COLO668 (cell line): ENCODE results near the gene ILKAP.
A peak's percentile ranks its signal among the peaks of the same experiment; 100 is the strongest.
"Not testable (repeated sequence)": the region's sequence is repeated elsewhere in the genome, so short reads cannot be mapped to it uniquely, and the experiment has no call there.

ENCODE experiments used
- DNase-seq: peaks from one replicate; lab custom pipeline; 2025; ENCODE audit not compliant: unreplicated experiment; lab: John Stamatoyannopoulos, UW

The ILKAP gene

DNA sequence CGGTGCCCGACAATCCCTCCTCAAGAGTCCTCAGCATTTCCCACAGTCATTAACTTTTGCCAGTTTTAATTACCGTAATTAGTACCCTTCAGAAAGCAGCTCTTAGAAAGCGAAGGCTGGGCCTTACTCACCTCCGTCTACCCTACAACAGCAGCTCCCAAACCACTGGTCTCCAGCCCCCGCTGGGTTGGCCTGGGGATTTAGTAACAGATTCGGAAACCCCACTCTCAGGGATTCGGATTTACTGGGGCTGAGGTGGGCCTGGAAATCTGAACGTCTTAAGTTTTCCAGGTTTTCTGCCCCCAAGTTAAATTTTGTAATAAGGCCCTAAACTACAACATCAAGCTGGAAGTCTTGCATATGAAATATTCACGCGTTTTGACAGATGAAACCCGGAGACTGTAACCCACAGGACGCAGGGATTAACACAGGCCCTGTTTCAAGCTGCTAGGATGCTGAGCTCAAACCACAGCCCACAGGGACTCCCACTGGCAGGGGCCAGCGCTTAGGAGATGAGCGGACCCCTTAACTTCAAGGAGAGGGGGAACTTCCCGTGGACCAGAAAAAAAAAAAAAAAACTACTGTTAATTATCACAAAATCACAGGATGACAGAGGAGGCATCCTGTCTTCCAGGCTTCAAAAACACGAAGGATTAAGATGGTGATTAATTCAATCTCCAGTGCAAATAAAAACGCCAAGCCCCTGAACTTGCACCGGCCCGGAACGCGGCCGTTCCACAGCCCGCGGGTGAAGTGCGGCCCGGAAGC is 985 bp downstream of the ILKAP start:
- peak; percentile 13 for DNase-seq

DNA sequence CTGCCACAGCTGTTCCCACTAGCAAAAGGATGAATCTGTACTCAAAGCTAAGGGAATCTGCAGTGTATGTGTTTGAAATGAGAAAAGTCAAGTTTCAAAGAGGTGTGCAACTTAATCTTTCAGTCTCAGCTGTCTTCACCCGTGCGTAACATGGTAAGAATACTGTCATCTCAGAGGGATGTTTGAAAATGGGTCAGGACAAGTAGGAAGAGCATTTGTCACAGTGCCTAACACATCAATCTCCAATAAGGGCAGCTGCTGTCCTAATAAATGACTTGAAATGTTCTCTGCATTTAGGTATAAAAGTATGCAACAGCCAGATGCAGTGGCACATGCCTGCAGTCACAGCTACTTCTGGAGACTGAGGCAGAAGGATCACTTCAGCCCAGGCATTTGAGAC is 13.1 kb downstream of the ILKAP start:
- DNase-seq = no peak

DNA sequence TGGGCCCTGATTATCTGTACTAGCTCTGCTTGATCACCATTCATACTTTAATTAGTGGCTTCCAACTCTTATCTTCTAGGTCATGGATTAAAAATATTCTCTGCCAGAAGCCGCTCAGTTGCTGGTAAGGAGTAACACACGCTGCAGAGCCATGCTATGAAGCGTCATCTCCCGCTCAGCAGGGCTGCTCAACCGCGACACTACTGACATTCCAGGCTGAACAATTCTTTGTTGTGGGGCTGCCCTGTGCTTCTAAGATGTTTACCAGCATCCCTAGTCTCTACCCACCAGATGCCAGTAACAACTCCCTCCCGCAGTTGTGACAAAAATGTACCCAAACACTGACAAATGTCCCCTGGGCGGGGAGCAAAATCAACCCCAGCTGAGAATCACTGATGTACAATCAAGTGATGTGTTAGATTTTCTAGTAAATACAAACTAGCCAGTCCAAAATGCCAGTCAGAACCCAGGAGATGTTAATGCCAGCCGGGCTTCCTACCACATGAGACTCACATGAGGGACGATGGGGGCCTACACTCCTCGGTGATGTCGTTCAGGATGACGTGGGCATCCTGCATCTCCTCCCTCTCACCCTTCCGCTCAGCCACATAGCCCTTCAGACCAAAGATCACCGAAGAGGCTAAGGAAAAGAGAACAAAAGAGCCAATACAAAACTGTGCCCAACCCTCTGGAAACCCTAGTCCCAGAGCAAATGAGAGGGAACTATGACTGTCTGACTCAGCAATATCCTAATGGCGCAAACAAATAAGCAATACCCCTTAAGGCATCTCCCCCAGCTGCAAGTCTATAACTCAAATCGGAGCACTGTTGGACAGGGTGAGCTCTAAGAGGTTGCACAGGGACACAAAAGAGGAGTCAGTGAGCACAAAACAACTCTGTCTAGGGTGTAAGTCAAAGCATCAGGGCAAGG is 15.6 kb downstream of the ILKAP start:
- DNase-seq = no peak

DNA sequence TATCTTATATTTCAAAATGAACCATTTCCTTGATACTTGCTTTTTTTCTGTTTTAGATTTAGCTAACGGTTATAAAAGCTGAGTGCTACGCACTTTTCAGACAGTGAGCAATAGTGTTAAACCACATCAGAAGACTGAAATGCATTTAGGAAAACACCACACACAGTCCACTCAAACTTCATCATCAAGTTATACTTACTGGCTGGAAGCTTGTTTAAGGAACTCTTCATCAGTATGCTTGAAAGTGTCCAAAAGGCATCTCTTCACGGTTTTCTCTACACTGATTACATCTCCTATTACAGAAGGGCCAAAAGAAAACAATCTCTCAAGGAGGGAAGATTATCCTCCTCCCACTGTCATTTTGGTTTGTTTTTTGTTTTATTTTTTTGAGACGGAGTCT is 19.7 kb downstream of the ILKAP start:
- no peak for DNase-seq

DNA sequence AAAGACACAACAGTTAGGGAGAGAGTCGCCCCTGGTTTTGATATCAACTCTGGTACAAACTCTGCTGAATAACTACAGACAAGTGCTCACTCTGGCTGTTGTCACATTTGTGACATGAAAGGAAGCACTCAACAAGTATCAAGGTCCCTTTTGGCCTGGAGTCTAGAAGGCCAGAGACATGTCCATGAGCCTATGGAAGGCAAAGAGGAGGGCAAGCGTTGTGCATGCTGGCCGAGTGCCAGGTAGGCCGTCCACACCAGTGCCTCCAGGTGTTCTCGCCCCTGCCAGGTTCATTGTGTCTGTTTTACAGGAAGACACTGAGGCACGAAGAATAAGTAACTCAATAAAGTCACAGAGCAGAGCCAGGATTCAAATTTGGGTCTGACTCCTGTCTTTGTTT is 21.1 kb downstream of the ILKAP start:
- peak; percentile 38 for DNase-seq

DNA sequence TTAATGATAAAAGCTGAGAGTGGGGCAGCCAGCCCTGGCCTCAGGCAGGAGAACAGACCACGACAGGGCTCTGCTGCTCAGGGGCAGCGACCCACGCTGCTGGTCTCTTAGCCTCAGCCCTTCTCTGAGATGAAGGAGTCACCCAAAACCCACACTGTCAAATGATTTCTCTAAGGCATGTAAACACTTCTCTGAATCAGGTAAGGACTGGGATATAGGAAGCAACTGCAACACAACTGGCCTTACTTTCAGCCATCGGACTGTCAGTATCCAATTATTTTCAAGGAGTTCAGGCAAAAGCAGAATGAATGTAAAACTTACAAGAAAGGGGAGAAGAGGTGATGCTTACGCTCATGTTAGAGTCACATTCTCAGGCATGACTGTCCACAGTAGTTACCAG is 22.9 kb downstream of the ILKAP start:
- DNase-seq = no peak

DNA sequence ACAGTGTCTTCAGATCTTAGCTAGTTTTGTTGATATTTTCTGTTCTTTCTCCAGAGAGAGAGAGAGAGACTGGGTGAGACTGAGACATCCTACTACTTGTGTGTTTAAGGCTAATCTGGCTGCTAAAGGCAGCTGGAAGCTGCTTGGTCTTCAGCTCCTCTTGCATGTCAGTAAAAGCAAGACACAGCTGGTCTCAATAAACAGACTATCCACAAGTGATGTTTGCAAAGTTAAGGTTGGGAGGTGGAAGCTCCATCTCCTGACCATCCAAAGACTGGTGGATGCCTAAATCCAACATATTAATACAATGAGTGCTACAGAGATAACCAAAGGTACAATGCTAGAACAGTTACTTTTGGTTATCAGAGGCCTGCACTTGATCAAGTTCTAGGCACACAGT is 26.9 kb downstream of the ILKAP start:
- DNase-seq = no peak

DNA sequence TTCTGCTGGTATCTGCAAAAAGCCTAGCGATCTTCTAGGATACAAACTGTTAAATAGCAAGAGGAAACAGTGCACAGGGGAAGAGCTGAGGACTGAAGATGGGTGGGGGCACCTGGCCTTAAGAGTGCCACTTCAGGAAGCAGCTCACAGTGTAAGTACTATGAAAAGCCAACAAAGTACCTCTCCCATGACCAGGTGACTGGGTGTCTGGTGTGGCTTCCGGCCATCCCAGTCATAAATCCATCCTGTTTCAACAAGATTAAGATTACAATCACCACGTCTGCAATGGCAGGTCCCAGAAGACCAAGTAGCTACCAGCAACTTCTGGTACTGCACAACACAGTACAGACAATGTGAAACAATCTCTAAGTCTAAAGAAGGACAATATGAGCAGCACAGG is 28.8 kb downstream of the ILKAP start:
- DNase-seq = peak; percentile 31

DNA sequence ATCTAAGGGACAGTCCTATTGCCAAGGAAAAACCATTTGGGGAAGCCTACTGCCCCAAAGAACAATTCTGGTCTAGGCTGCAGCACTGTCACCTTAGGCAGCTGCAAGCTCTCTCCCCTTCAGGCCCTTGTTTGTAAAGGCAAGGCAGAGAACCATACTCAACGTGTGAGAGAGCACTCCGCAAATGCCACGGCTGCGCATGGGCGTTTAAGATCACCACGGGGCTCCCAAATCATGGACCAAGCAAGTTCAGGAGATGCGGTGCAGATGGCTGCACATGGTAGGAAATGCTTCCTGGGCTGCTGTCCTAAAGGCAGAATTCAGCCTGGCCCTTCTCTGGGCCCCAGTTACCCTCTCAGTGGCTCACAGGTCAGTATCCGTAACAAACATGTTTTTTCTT is 29.2 kb downstream of the ILKAP start:
- no peak for DNase-seq

DNA sequence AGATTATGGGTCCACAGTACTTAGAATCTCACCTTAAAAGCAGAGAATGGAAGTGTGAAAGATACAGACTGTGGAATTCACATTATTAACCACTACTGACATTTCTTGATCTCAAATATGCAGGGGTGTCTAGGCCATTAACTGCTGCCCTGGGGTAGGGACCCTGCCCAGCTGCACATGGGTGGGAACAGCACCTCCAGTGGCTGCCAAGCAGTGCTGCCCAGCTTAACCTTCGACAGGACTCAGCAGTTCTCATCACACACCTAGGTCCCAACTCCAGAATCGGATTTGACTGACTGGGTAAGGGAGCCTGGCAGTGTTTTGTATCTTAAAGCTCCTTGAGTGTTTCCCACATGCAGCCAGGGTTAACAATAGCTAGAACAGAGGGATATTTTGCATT is 29.8 kb downstream of the ILKAP start:
- no peak for DNase-seq

DNA sequence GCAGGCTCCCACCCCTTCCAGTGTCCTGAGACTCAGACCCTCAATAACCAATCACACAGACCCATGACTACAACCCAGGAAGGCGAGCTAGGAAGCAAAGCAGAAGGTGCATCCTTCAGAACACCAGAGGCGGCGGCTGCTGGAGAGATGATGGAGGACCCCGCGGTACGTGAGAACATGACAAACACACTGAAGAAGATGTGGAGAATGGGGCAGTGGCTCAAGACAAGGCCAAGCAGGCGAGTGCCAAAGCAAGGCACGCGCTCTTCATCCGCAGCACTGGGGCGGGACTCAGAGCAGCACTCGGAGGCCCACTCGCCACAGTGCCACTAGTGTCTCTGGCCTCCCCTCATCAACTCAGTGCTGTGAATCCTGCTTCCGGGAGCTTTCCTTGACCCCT is 31.1 kb downstream of the ILKAP start:
- no peak for DNase-seq

DNA sequence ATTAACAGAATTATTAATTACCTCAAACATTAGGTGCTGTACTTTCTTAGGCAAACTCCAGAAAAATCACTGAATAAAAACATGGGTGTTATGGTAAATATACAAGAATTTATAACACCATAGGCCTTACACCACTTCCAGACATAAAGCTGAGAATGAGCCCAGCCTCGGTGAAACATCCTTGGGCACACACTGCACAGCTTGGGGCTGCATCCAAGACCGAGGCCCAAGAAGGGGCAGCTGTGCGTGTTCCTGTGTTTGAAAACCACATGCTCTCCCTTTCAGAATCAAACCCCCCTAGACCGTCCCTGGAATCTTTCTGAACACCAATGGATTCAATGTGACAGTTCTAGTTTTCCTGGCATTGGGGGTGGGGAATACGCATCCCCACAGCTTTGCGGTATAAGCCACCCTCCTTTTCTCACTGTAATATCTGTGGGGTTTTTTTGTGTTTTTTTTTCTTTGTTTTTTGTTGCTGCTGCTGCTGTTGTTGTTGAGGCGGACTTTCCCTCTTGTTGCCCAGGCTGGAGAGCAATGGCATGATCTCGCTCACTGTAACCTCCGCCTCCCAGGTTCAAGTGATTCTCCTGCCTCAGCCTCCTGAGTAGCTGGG is 31.8 kb downstream of the ILKAP start:
- DNase-seq = no peak

DNA sequence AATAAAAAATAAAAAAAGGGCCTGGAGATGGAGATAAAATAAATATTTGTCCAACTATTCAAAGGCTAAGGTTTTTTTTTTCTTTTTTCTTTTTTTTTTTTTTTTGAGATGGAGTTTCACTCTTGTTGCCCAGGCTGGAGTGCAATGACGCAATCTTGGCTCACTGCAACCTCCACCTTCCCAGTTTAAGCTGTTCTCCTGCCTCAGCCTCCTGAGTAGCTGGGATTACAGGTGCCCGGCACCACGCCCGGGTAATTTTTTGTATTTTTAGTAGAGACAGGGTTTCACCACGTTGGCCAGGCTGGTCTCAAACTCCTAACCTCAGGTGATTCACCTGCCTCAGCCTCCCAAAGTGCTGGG is 32.4 kb downstream of the ILKAP start:
- not testable (repeated sequence) for DNase-seq

DNA sequence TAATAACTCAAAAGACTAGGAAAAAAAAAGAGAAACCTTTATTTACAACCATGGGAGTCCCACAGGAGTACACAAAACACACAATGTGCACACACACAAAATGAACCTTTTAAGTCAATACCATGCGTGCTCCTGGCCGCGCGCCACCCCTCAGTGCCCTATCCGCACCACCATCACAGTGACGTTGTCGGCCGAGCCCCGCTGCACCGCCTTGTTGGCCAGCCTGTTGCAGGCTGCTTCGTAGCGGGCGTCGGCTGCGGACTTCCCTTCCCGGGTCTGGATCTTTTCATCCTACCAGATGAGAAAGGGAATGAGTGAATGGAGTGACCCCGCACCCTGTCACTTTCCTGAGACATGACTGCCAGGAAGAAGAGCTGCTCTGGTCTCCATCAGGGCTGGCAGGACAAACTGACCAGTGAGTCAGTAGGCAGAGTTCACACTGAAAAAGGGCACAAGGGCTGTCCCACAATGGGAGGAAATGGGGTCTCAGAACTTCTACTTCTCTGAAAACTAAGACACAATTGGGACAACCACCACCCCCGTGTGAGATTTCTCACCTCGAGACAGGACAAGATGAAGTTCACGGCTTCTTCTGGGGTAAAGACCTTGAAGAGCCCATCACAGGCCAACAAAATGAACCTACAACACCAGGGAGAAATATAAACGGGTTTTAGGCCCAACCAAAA is 33.0 kb downstream of the ILKAP start:
- no peak for DNase-seq

DNA sequence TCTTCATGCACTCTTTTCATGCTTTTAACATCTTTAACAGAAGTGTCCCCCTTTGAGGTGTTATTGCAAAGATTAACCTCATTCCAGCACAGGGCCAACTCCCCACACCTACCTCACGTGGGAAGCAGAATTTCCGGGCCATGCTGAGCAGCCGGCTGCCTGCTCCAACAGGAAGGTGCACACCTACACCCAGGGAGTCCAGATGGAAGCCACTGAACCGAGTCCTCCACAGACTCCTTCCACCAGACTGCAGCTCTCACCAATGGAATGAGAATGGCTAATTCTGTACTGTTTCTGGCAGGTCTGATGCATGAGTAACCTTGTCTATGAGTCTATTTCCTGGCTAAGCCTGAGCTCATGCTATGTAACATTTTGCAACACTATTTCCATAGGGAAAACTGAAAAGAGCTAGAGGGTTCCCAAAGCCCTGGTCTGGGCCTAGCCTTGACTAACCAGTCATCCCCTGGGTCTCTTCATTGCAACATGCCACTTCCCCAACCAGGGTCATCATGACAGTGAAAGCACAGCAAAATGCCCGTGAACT is 33.7 kb downstream of the ILKAP start:
- DNase-seq = no peak

DNA sequence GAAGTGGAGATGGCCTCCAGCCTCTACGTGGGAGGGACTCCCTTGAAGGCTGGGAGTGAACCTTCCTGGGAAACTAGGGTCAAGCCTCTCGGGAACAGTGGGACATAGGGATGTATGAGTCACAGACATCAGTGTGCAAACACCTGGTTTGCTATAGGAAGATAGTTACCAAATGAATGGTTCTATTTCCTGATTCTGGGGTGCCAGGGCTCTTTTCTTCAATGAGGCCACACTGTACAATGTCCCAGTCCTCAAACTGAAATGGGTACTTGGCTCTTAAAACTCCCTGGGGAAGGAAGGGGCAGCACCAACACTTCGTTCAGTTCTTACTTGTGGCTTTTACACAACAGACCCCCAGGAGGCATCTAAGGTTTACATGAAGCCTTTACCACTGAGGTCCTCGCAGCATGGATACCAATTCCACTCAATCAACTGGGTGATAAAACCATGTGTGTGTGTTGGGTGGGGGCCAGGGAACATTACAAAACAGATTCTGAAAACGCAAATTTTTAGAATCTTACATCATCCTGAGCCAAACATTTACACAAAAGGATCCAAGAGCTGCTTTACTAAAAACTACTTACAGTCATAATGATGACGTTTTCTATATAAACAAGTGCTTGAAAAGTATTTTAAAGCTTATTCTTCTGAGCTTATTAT is 34.3 kb downstream of the ILKAP start:
- DNase-seq = peak; percentile 18

DNA sequence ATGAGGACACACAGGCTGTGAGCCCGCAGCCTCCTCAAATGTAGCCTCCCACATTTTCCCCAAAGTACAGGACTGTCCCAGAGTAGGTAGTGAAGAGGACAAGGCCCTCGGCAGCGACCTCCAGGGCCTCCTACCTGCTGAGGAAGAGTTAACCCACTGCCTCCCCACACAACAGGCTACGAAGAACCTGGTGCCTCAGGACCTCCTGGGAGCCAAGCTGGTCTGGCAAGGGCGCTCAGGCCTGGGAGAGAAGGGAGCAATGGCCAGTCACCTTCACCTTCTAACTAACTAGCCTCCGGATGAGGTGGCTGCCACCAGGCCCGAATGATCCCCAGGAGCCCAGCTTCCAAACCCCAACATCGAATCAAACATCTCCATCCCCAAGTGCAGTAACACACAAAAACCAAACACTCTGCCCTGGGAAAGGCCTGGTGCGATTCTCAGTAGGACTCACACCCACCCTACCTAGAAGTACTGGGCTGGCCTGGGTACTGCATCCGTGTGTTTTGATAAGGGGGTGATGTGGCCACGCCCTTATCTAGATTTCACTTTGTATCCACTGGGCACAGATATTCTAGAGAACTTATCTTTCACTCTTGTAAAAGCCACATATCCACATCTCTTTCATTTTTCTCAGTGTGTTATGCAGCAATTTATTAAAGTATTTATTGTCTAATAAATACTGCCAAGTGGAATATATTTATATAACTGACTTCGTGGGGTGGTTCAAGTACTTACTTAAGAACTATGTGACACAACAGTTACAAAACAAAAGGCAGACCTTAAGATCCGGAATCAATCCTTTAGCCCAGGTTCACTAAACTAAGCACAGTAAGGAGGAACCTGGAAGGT is 35.1 kb downstream of the ILKAP start:
- DNase-seq = no peak

DNA sequence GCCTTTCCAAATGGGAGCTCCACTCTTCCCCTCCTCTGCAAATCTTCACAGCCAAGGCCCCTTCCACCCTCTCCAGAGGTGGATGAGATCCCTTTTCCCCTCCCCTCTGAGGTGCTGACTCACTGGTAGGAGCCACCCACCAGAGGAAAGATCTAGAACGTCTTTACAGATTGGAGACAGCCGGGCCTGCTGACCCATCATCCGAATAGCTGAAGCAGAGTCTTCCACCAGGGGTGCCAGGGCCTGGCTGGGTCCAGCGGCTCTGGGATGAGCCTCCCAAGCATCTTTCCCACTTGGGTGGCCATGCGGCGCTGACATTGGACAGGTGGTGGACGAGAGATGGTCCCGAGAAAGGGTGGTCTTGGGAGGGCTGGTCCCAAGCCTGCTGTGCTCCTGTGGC is 35.7 kb downstream of the ILKAP start:
- no peak for DNase-seq

DNA sequence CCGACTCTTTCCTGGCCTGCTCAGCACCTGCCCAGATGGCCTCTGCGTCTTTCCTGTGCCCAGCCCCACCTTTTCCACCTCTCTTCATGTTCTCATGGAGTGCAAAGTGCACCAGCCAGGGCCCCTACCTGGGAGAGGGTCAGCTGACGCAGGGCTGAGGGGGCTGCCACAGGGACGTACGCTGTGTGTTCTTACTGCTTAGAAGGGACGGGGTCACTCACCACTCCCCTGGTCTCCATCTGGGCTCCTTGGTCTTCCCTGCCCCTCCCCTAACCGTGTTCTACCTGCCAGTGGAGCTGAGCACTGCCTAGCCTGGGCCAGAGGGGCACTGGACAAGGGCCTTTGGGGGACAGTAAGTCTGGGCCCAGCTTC is 36.2 kb downstream of the ILKAP start:
- no peak for DNase-seq
